Measurements from ENCODE around the gene ADAMTSL5.

Gene ADAMTSL5

GRCh38 chr19:1469255-1470054, 43.4 kb downstream of the ADAMTSL5 start:
- H3K4me3 ChIP-seq (ENCODE audit: low read length): no peak overlapping the region
- no peak for TF ChIP-seq ZNF274 (IDR thresholded peaks at IDR 0.05; ENCODE audit: low read depth, low read length)

- no peak for TF ChIP-seq ZNF274 (IDR thresholded peaks at IDR 0.05; ENCODE audit: low read depth, low read length)
- no peak overlapping the region for H3K4me3 ChIP-seq (ENCODE audit: low read length)
Measured at GRCh38 chr19:1468821-1469254, 44.0 kb downstream of the ADAMTSL5 start.

- no peak overlapping the region for H3K4me3 ChIP-seq (ENCODE audit: low read length)
- no peak for TF ChIP-seq ZNF274 (IDR thresholded peaks at IDR 0.05; ENCODE audit: low read depth, low read length)
Measured at GRCh38 chr19:1468274-1468820, 44.5 kb downstream of the ADAMTSL5 start.

- H3K4me3 ChIP-seq (ENCODE audit: low read length): no peak overlapping the region
- no peak for TF ChIP-seq ZNF274 (IDR thresholded peaks at IDR 0.05; ENCODE audit: low read depth, low read length)
Measured at GRCh38 chr19:1467490-1468273, 45.1 kb downstream of the ADAMTSL5 start.

GRCh38 chr19:1467215-1467489, 45.7 kb downstream of the ADAMTSL5 start:
- no peak for TF ChIP-seq ZNF274 (IDR thresholded peaks at IDR 0.05; ENCODE audit: low read depth, low read length)
- no peak overlapping the region for H3K4me3 ChIP-seq (ENCODE audit: low read length)

- H3K4me3 ChIP-seq (ENCODE audit: low read length): no peak overlapping the region
Measured at GRCh38 chr19:1466461-1467214, 46.2 kb downstream of the ADAMTSL5 start.

GRCh38 chr19:1466018-1466460, 46.8 kb downstream of the ADAMTSL5 start:
- H3K4me3 ChIP-seq (ENCODE audit: low read length): no peak overlapping the region
- TF ChIP-seq ZNF274 (IDR thresholded peaks at IDR 0.05; ENCODE audit: low read depth, low read length): no peak

More at GRCh38 chr19:1466461-1467214, 46.2 kb downstream of the ADAMTSL5 start:
- TF ChIP-seq ZNF274 (IDR thresholded peaks at IDR 0.05; ENCODE audit: low read depth, low read length): no peak

- TF ChIP-seq ZNF274 (IDR thresholded peaks at IDR 0.05; ENCODE audit: low read depth, low read length): no peak
- H3K4me3 ChIP-seq (ENCODE audit: low read length): no peak overlapping the region
Measured at GRCh38 chr19:1465191-1466016, 47.4 kb downstream of the ADAMTSL5 start.

GRCh38 chr19:1461862-1462261, 51.0 kb downstream of the ADAMTSL5 start:
- no peak for TF ChIP-seq ZNF274 (IDR thresholded peaks at IDR 0.05; ENCODE audit: low read depth, low read length)
- H3K4me3 ChIP-seq (ENCODE audit: low read length): no peak overlapping the region

GRCh38 chr19:1460033-1460995, 52.5 kb downstream of the ADAMTSL5 start:
- H3K4me3 ChIP-seq (ENCODE audit: low read length): no peak overlapping the region
- no peak for TF ChIP-seq ZNF274 (IDR thresholded peaks at IDR 0.05; ENCODE audit: low read depth, low read length)

- no peak overlapping the region for H3K4me3 ChIP-seq (ENCODE audit: low read length)
- TF ChIP-seq ZNF274 (IDR thresholded peaks at IDR 0.05; ENCODE audit: low read depth, low read length): no peak
Measured at GRCh38 chr19:1459479-1459878, 53.3 kb downstream of the ADAMTSL5 start.

- no peak overlapping the region for H3K4me3 ChIP-seq (ENCODE audit: low read length)
- no peak for TF ChIP-seq ZNF274 (IDR thresholded peaks at IDR 0.05; ENCODE audit: low read depth, low read length)
Measured at GRCh38 chr19:1457892-1458291, 54.9 kb downstream of the ADAMTSL5 start.

Data from GM08714 (cell line).